HT1080 (cell line): ENCODE data around the gene SORCS1. TPM values are rescaled to one million over a fixed set of nuclear protein-coding genes. Genes with fewer than 3 reads are reported as not detected.
A peak's percentile ranks its signal among the peaks of the same experiment; 100 is the strongest.

Experiments used
- DNase-seq: peaks from one replicate; pipeline ENCODE4 v3.0.0-alpha.2; 2015; ENCODE audit warnings: low read depth
- total RNA-seq: library from RNA; depleted of rRNA; stranded (reverse); fragments of >200 nt; shearing (Covaris generic); gene quantifications from 2 replicates; pipeline ENCODE4 v1.2.3, GENCODE V29; 2014

SORCS1 gene
- total RNA-seq, 1 experiment from 2014 or later: 0.29 TPM

DNA sequence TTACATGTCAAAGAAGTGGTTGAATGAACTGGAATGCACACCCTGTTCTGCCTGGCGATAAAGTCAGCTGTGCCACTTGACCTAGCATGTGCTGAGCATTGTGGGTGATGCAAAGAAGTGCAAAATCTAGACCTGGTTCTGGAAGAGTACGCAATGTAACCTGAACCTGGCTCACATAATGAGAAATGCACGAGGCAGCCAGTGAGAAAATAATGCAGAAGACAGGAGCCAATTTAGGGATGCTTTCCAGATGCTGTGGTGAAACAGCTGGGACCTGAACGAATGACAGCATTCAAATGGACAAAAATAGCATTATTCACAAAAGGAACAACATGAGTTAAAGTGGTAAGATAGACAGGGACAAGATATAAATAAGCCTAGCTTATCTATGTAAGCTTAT, 402.6 kb downstream of the SORCS1 start:
- DNase-seq: no peak

GRCh38 chr10:106757521-106757920, 407.0 kb downstream of the SORCS1 start:
- DNase-seq: no peak

DNA sequence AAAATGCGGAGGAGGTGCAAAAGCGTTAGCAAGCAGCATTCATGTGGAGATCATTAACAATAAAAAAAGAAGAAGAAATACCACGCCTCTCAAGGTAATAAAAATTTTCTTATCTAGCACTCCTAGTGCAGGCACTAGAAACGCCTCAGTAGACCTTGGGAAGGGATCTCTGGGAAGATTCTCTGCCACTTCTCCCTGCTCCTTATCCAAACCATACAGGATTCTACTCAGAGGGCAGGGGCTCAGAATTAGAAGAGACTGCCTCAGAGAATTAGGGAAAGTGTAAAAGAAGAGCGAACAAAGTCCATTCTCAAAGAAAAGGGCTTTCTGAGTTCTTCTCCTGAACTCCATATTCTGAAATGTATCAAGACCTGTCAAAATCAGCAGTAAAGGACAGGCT, 413.4 kb downstream of the SORCS1 start:
- DNase-seq: no peak

- no peak for DNase-seq
These were observed 417.6 kb downstream of the SORCS1 start for GRCh38 chr10:106746868-106747267.

- DNase-seq: no peak
These were observed 423.4 kb downstream of the SORCS1 start for GRCh38 chr10:106741006-106741530.

GRCh38 chr10:106740071-106740470, 424.4 kb downstream of the SORCS1 start:
- DNase-seq: no peak

- no peak for DNase-seq
These were observed 430.3 kb downstream of the SORCS1 start for GRCh38 chr10:106734220-106734619.

DNA sequence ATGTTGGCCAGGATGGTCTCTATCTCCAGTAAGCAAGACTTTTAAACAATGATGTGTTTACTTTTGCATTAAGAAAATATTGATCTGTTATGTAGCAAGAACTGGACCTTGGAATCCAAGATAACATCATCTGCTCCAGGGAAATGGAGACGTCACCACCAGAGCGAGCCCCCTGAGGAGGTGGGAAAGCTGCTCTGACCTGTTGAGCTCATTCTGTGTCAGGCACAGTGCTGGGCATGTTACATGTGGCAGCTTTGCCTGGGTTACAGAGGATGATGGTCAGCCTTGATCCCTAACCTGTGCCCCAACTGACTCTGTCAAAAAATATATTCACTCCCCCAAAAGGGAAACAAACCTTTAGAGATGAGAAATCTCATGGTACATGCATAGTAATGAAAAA, 436.3 kb downstream of the SORCS1 start:
- no peak for DNase-seq

- no peak for DNase-seq
These were observed 437.3 kb downstream of the SORCS1 start for GRCh38 chr10:106727170-106727569.

DNA sequence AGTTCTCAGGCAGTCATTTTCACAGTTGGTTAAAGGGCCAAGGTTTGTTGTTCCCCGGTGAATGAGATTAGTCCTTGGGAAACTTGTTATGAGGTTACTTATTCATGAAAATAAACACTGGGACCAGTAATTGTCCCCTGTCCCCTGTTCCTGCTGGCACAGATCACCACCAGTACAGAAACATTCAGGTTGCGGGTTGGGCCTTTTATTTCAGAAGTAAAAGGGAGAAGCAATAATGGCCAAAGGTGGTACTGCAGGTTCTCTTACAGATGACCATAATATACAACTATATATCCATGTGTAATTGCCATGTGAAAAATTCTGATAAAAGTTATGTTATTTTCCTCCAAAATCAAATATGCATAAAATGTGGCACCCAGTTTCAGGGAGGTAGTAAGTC, 442.0 kb downstream of the SORCS1 start:
- DNase-seq: no peak

- no peak for DNase-seq
These were observed 443.8 kb downstream of the SORCS1 start for GRCh38 chr10:106720683-106721082.

DNA sequence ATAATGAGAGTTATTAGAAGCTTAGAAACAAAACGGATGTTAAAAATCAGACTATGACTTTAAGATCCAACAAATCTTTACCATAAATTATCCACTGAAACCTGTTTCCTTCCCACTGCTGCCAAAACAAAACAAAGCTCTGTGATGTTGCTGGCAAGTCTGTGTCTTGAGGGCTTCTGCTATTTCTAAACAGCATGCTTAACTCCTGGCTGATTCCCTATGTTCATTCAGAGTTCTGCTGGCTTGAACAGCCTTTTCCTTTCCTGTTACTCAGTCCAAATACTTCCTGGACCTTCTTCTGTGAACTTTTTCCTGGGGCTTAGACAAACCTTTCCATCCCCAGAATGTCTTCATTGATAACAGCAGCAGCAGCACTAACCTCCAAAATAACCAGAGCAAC, 448.1 kb downstream of the SORCS1 start:
- no peak for DNase-seq

DNA sequence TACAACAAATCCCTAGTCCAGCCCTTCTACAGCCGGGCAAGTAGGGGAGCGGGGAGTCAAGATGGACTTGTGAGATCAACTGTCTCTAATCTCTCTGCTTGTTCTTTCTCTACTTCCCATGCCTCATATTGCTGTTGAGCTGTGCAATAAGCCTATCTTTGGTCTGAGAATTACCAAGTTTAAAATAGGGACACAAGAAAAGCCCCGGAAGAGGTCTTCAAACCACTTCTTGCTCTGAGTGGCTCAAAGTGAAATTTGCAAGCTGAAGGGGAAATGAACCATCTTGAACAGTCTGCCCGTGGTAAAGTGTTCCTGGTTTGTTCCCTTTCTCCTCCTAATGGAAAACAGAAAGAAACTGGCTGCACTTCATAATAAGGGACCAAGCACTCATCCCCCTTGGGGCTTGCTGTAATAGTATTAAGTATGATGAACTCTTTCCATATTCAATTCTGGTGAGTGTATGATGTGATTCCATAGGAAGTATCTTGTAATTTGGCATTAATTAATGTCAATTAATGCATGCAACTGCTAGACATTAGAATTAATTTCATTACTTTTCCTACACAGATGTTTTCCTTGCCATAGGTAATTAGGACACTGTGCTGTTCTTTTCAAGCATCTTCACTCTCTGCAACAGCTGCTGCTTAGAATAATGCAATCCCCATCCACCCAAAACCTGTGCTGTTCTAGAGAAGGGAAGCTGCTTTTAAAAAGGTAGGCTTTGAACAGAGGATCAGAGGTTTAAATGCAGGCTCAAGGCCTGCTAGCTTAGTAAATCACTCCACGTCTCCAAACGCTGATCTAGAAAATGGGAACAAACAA, 449.6 kb downstream of the SORCS1 start:
- no peak for DNase-seq

DNA sequence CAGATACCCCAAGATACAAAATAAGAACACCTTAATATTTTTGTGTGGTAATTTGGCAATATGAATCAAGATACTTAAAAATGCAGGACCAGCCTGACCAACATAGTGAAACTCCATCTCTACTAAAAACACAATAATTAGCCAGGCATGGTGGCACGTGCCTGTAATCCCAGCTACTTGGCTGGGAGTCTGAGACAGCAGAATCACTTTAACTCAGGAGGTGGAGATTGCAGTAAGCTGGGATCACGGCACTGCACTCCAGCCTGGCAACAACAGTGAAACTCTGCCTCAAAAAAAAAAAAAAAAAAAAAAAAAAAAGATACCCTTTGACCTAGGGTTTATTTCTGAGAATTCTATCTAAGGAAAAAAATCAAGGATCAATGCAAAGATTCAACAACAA, 450.7 kb downstream of the SORCS1 start:
- DNase-seq: no peak

GRCh38 chr10:106712988-106713387, 451.5 kb downstream of the SORCS1 start:
- DNase-seq: no peak

DNA sequence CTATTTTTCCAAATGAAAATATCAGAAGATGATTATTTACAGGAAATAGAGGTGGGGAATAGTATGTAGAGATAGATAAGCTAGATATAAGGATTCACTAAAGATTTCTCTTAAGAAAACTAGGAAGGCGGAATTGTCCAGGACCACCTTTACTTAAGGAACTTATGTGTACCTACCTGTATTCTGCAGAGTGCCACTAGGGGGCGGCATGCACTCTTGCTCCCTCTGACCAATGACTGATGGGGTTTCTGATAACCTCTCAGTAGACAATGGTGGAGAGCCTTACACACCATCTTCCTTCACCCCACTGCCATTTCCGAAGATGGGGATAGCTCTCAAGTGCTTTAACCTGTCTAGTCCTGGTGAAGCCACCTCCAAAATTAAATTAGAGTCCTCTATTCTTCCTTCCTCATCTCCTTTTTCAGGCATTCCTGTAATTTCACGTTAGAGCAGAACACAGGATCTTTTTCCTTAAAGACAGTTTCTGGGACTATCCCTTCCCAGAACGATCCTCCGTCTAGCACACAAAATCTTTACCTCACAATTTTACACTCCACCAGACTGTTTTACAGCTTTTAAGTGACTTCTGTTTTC, 453.1 kb downstream of the SORCS1 start:
- DNase-seq: peak; percentile 17

- no peak for DNase-seq
These were observed 456.0 kb downstream of the SORCS1 start for GRCh38 chr10:106708506-106708905.

DNA sequence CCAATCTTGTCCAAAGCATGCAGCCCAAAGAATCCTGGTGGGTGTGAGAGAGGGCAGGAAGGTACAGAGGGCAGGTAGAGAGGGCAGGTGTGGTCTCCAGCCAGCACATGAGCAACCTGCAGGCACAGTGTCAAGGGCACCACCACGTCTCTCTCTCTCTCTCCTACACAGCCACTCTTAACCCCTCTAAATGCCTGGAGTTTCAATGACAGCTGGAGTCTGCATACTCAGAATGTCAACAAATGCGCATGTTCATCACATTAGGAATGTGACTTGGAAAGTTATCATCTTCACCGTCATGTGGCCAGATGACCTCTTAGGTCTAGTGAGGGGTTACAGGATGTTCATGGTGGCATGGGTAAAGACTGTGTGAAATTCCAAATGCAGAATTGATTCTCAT, 456.8 kb downstream of the SORCS1 start:
- DNase-seq: no peak

GRCh38 chr10:106706127-106706526, 458.4 kb downstream of the SORCS1 start:
- no peak for DNase-seq

DNA sequence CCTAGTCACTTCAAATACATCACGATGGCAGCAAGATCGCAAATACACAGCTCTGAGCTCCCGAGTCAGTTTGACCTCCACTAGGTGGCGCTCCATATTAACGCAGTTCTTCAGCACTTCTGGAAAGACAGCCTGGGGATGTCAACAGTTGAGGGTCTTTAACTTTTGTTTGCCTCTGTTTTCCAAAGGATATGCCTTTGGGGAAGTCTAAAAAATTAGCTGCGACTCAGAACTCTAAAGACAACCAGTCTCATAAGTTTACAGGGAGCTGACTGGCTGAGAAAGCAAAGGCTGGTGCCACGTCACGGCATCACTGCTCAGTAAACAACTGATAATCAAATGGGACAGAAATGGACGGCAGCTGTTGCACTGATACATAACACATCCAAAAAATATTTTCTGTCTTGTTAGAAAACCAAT, 458.8 kb downstream of the SORCS1 start:
- peak; percentile 49 for DNase-seq

DNA sequence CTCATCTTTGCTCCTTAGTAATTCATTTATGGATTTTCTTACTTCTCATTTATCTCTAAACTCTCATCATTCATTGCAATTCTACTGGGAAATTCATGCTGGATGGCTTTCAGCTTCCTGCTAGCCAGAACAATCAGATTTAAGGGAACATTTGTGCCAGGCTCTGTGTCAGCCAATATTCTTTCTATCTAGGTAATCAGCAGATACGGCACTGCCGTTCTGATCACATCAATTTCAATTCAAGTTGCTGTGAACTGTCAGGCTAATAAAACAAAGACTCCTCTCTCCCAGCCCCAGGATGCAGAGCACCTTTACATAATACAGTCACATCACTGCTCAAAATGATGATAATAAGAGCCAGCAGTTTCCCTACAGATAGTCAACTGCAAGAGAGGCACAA, 468.3 kb downstream of the SORCS1 start:
- DNase-seq: no peak

DNA sequence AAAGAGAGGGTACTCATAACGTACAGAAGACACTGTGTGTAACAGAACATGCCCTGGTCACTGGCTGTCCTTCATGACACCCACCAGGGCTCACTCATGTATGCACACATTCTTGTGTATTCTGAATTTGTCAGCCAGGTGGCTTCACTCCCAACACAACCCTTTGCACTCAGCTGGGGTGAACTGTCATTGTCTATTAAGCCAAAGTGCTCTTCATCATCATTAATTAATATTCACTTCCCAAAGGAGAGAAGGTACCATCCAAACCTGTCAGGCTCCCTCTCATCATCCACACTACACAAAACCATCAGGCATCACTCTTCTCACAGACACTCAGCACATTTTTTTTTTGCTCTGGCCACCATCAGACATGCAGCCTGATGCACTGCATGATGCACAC, 469.8 kb downstream of the SORCS1 start:
- no peak for DNase-seq

GRCh38 chr10:106682175-106682574, 482.3 kb downstream of the SORCS1 start:
- DNase-seq: peak; percentile 24
